Kidney (tissue), 14 donors: Measurements from ENCODE around the gene RPIA. TPM values are rescaled to one million over a fixed set of nuclear protein-coding genes. Genes with fewer than 3 reads are reported as not detected.

Experiments
- DNase-seq, 5 donors: peaks; one replicate each; pipeline ENCODE4 v3.0.0-alpha.2; 2013 to 2020
- FAIRE-seq: peaks from 2 replicates; lab custom pipeline; 2012; peaks lifted over from hg19 to GRCh38; lab: Jason Lieb, UNC
- H3K27ac ChIP-seq, 2 donors: one replicate each; pipeline ENCODE4 v1.7.0; 2013; ENCODE audit warnings: low read depth in 2 of 2, low read length in 2 of 2, inconsistent platforms in 1 of 2
- H3K27me3 ChIP-seq: one replicate; pipeline ENCODE4 v1.7.1; 2013; ENCODE audit warnings: low read length, inconsistent platforms; ENCODE audit not compliant: control insufficient read depth, insufficient read depth
- H3K36me3 ChIP-seq, 3 donors: one replicate each; pipeline versions ENCODE4 v1.7.0 to v1.7.1; 2013; ENCODE audit warnings: low read length in 3 of 3, control low read depth in 1 of 3, inconsistent platforms in 1 of 3; ENCODE audit not compliant: insufficient read depth in 3 of 3, control insufficient read depth in 2 of 3
- H3K4me1 ChIP-seq, 3 donors: one replicate each; pipeline versions ENCODE4 v1.7.0 to v1.7.1; 2013; ENCODE audit warnings: low read length in 3 of 3, inconsistent platforms in 1 of 3, low read depth in 1 of 3; ENCODE audit not compliant: control insufficient read depth in 2 of 3, insufficient read depth in 2 of 3
- H3K4me3 ChIP-seq, 3 donors: one replicate each; pipeline versions ENCODE4 v1.7.0 to v1.8.1; 2013; ENCODE audit warnings: low read length in 3 of 3, control low read depth in 1 of 3, inconsistent platforms in 1 of 3
- H3K9ac ChIP-seq, 3 donors: one replicate each; pipeline versions ENCODE4 v1.7.0 to v1.7.1; 2013; ENCODE audit warnings: low read length in 3 of 3, control low read depth in 1 of 3, inconsistent platforms in 1 of 3
- H3K9me3 ChIP-seq, 3 donors: one replicate each; pipeline versions ENCODE4 v1.7.0 to v1.7.1; 2013; ENCODE audit warnings: low read length in 3 of 3, control low read depth in 1 of 3, inconsistent platforms in 1 of 3; ENCODE audit not compliant: control insufficient read depth in 2 of 3, insufficient read depth in 1 of 3
- intact Hi-C: fragments of 100-400 bp; cut with DNase I; formaldehyde crosslinking; loops from one replicate; pipeline ENCODE4 v1.11.1; 2022
- polyA plus RNA-seq: library from polyadenylated mRNA; stranded (reverse); fragments of 350-450 nt; fragmentation: Illumina TruSeq; extraction: RNeasy Lipid Tissue Mini Kit (QIAGEN cat#74804); gene quantifications from one replicate; pipeline ENCODE4 v1.2.3, GENCODE V29; 2014; ENCODE audit warnings: low read depth, low replicate concordance; ENCODE audit not compliant: insufficient read depth
- total RNA-seq: library from RNA; stranded (reverse); fragmentation: NEBNext Ultra II Directional; extraction: Animal tissue kit (Norgen Biotek cat#: 25700); gene quantifications from one replicate; pipeline ENCODE4 v1.2.1, GENCODE V29; 2021
- TF ChIP-seq, protein P1 (sequence below): IDR thresholded peaks from 3 replicates; pipeline ENCODE4 v1.5.1; 2012; ENCODE audit warnings: mild to moderate bottlenecking, moderate library complexity, borderline replicate concordance; ENCODE audit not compliant: insufficient read depth; ENCODE audit errors: extremely low read depth
- donor health status: control.
- donor health status: control.
- donor health status: control.
- donor health status: control.
- donor health status: control.
- donor health status: DM: yes; HTN: yes; CAD: no.
- donor health status: Normal renal cell carcinoma (clear cell type).

RPIA gene
- total and polyA plus RNA-seq, 2 donors from 2014 or later: 11.4 to 15.7 TPM

DNA sequence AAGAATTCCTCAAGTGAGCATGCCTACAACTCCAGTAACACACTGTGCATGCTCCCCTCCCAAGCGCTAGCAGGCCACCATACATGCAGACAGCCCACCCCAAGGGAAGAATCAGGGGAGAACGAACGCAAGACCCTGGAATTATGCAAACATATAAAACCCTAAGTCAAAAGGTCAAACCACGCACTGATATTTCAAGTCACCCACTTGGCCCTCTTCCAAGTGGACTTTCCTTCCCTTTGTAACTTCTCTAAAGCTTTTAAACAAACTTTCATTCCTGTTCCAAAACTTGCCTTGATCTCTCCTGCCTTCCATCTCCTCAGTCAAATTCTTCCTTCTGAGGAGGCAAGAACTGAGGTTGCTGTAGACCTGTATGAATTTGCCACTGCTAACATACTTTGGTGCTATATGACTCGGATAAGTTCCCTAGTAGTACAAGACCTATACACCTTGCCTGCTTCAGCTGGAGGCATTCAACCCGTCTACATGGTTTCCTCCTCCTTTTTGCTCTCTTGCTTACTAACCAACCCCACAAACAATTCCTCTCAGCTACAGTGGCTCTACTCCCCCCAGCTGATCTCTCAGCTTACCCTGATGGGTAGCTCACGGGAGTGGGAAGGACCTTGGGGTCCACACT lies 11.1 kb upstream of the RPIA start:
- intact Hi-C loops: no loop called here
- FAIRE-seq: no peak

GRCh38 chr2:88680916-88681315 lies 10.6 kb upstream of the RPIA start:
- TF ChIP-seq, protein P1, sequence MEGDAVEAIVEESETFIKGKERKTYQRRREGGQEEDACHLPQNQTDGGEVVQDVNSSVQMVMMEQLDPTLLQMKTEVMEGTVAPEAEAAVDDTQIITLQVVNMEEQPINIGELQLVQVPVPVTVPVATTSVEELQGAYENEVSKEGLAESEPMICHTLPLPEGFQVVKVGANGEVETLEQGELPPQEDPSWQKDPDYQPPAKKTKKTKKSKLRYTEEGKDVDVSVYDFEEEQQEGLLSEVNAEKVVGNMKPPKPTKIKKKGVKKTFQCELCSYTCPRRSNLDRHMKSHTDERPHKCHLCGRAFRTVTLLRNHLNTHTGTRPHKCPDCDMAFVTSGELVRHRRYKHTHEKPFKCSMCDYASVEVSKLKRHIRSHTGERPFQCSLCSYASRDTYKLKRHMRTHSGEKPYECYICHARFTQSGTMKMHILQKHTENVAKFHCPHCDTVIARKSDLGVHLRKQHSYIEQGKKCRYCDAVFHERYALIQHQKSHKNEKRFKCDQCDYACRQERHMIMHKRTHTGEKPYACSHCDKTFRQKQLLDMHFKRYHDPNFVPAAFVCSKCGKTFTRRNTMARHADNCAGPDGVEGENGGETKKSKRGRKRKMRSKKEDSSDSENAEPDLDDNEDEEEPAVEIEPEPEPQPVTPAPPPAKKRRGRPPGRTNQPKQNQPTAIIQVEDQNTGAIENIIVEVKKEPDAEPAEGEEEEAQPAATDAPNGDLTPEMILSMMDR: no peak
- no peak overlapping the region for H3K27ac ChIP-seq

More for the DNA sequence above, 11.1 kb upstream of the RPIA start:
- Histone ChIP-seq H3K4me1 (peaks cover 0 to 6% (median 0%) of the 10 kb centered on the region in 3 donors), H3K27ac (no peak overlapping the region), H3K9ac (no peak overlapping the region), H3K27me3 (no peaks in the 10 kb centered on the region), H3K36me3 (no peaks in the 10 kb centered on the region), H3K9me3 (peaks cover 0 to 7% (median 0%) of the 10 kb centered on the region in 3 donors), H3K4me3 (no peak overlapping the region)
- TF ChIP-seq, protein P1: no peak
- DNase-seq: no peak

DNA sequence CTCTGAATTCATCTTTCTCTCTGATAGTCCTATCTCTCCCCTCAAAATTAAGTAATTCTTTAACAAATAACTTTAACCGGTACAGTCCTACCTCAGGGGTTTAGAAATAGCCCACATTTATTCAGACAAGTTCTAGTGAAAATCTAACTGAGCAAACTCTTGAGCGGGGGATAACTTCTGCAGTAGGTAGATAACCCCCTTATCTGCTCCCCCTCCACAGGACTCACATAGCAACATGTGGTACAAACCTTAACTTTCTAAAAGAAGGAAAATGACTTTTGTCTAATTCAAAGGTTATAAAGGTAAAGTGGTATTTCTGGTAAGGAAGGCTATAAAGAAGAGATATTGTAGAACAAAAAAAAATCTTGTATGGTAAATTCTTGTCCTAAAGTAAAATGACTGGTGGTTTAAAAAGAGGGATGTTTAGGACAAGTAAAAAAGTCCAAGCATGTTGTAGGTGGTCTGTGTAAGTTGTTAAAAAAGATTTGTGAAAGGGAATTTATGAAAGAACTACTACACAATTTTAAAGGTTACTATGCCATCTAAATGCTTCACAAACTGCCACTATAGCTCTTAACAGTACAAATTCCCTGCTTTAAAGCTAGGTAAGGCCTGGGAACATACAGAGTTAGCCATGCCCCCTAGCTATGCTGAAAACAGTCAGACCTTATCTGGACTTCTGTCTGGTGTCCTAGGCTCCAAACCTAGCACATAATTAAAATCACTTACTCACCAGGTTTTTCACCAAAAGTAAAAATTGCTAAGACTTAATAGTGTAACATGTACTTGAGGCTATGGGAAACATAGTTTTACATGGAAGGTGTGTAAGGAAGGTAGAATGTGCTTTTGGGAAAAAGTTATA lies 8.1 kb upstream of the RPIA start:
- no peak overlapping the region for H3K4me3 ChIP-seq
- no peaks in the 10 kb centered on the region for H3K36me3 ChIP-seq
- peaks cover 0 to 7% (median 0%) of the 10 kb centered on the region in 3 donors for H3K9me3 ChIP-seq
- DNase-seq (peak in 1 of 5 donors; percentile 8), FAIRE-seq (no peak)
- TF ChIP-seq, protein P1: no peak
- peaks cover 0 to 14% (median 0%) of the 10 kb centered on the region in 3 donors for H3K4me1 ChIP-seq
- no peaks in the 10 kb centered on the region for H3K27me3 ChIP-seq
- H3K9ac ChIP-seq: no peak overlapping the region
- intact Hi-C loops: no loop called here
- no peak overlapping the region for H3K27ac ChIP-seq

More at GRCh38 chr2:88680916-88681315, 10.6 kb upstream of the RPIA start:
- Histone ChIP-seq H3K9ac (no peak overlapping the region), H3K4me1 (peaks cover 0 to 6% (median 0%) of the 10 kb centered on the region in 3 donors), H3K36me3 (no peaks in the 10 kb centered on the region), H3K9me3 (peaks cover 0 to 7% (median 0%) of the 10 kb centered on the region in 3 donors), H3K27me3 (no peaks in the 10 kb centered on the region), H3K4me3 (no peak overlapping the region)
- FAIRE-seq (no peak), DNase-seq (no peak)
- intact Hi-C loops: no loop called here
